Heart left ventricle (tissue), 13 donors: Measurements from ENCODE around the gene EIF2D.

Experiments used
- POLR2A ChIP-seq, 2 donors: fragments of 450-650 bp; IDR thresholded peaks; one replicate each; pipeline ENCODE4 v1.6.1; 2017; ENCODE audit warnings: antibody characterized with exemption in 2 of 2, mild to moderate bottlenecking in 2 of 2, moderate library complexity in 2 of 2
- TF ChIP-seq, protein P1 (sequence below), 12 donors: fragments of 200-600 bp; sonication (generic) in 4 of 12; IDR thresholded peaks; one replicate each; pipeline versions ENCODE4 v1.5.0 to v1.8.0; 2018 to 2022; ENCODE audit warnings: antibody characterized with exemption in 12 of 12, mild to moderate bottlenecking in 5 of 12
- donor health status: ischemic (EF 13 %, LVEDD 7.1; RV severe dilation, severe dysfunction).
- donor health status: DM: no; HTN: yes; CAD: no.
- donor health status: DM: no; HTN: no; CAD: no.
- donor health status: ischemic (EF 25% LVEDD 6.9; RV normal size, moderate dysfunction).
- donor health status: ischemic (EF 25% LVEDD 5.7; RV mildly dilated, moderate dysfunction).
- donor health status: ischemic (EF 35%, LVEDD 5.7; RV mildly dilated, moderate dysfunction).
- donor health status: nonischemic (EF 11% LVEDD 7.7; RV severe dilation, severe dysfunction).
- donor health status: DM: yes; HTN: yes; CAD: no.
- donor health status: PGD.
- donor health status: ischemic (EF 29% LVEDD 5.4; RV normal size, mild dysfunction).
- donor health status: nonischemic (EF 23%, LVEDD 6.1; RV moderate dilation, normal function).

DNA sequence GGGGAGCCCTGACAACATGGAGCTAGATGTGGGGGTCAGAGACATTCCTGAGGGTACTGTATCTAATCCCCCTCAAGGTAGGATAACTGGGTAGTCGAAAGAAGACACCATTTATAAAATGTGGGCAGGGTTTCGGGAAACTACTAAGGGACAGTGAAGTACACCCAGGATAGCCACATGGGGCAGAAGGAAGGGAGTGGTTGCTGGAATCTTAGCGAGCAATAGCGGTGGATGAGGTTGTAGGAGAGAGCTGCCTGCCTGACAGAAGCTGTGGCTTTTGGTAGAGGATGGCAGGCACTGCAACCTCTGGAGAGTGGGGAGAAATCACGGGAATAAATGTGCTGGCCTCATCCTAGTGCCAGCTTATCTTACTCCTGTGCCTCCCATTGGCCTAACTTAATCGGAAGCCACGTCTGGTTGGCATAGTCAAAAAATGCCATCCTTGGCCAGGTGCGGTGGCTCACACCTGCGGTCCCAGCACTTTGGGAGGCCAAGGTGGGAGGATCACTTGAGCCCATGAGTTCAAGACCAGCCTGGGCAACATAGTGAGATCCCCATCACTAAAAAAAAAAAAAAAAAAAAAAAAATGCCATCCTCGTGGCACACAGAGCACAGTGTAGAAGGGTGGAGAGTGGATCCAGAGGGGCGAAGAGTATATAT is 49.0 kb upstream of the EIF2D start:
- TF ChIP-seq, protein P1, sequence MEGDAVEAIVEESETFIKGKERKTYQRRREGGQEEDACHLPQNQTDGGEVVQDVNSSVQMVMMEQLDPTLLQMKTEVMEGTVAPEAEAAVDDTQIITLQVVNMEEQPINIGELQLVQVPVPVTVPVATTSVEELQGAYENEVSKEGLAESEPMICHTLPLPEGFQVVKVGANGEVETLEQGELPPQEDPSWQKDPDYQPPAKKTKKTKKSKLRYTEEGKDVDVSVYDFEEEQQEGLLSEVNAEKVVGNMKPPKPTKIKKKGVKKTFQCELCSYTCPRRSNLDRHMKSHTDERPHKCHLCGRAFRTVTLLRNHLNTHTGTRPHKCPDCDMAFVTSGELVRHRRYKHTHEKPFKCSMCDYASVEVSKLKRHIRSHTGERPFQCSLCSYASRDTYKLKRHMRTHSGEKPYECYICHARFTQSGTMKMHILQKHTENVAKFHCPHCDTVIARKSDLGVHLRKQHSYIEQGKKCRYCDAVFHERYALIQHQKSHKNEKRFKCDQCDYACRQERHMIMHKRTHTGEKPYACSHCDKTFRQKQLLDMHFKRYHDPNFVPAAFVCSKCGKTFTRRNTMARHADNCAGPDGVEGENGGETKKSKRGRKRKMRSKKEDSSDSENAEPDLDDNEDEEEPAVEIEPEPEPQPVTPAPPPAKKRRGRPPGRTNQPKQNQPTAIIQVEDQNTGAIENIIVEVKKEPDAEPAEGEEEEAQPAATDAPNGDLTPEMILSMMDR (IDR thresholded peaks at IDR 0.05) = no peak
- no peak for TF ChIP-seq POLR2A (IDR thresholded peaks at IDR 0.05)
